Activated naive CD4-positive, alpha-beta T cell treated with anti-CD3 and anti-CD28 coated beads, Interleukin-2, amount 10 ng/mL, durations not matched to agents 7 days and 5 days (primary cell): ENCODE measurements around the gene FCGR2B.

Source experiments
- CTCF ChIA-PET: fragments of 350-600 bp; sonication (Branson Sonifier 250); formaldehyde crosslinking; loops from one replicate; lab custom pipeline; 2021; ENCODE audit warnings: antibody characterized with exemption; lab: Charles Lee
- DNase-seq: peaks from one replicate; pipeline ENCODE4 v3.0.0-alpha.2; 2020
- H3K27ac Mint-ChIP-seq: one replicate; pipeline ENCODE4 v1.8.0; 2021; ENCODE audit warnings: mild to moderate bottlenecking, moderate library complexity, mixed read lengths
- H3K27me3 Mint-ChIP-seq: one replicate; pipeline ENCODE4 v1.8.0; 2021; ENCODE audit warnings: mild to moderate bottlenecking, mixed read lengths
- H3K36me3 Mint-ChIP-seq: one replicate; pipeline ENCODE4 v1.8.0; 2021; ENCODE audit warnings: mixed read lengths
- H3K4me1 Mint-ChIP-seq: one replicate; pipeline ENCODE4 v1.8.0; 2021; ENCODE audit warnings: mixed read lengths
- H3K4me3 Mint-ChIP-seq: one replicate; pipeline ENCODE4 v1.8.0; 2021; ENCODE audit warnings: mild to moderate bottlenecking, moderate library complexity, mixed read lengths
- H3K9me3 Mint-ChIP-seq: one replicate; pipeline ENCODE4 v1.8.0; 2021; ENCODE audit warnings: mixed read lengths

FCGR2B gene

GRCh38 chr1:161706113-161706481 is 43.2 kb downstream of the FCGR2B start:
- no peaks in the 10 kb centered on the region for H3K4me1 Mint-ChIP-seq
- no peak overlapping the region for H3K4me3 Mint-ChIP-seq
- no peaks in the 10 kb centered on the region for H3K36me3 Mint-ChIP-seq
- peaks cover 24% of the 10 kb centered on the region for H3K27me3 Mint-ChIP-seq
- no peak overlapping the region for H3K27ac Mint-ChIP-seq
- no peaks in the 10 kb centered on the region for H3K9me3 Mint-ChIP-seq
- DNase-seq: no peak
- CTCF ChIA-PET: no interaction called here

GRCh38 chr1:161706482-161707347 is 43.8 kb downstream of the FCGR2B start, which contains the start of gene FCRLA:
Gene FCRLA, plus strand, starts transcription at chr1:161707229. Its CDS starts 36 bp downstream, at chr1:161707265.
- Mint-ChIP-seq H3K4me3 (no peak within 1 kb of the TSS), H3K4me1 (peaks cover under 1% of the 10 kb centered on the region), H3K9me3 (no peaks in the 10 kb centered on the region), H3K36me3 (no peaks in the 10 kb centered on the region), H3K27me3 (peaks cover 30% of the 10 kb centered on the region), H3K27ac (no peak within 1 kb of the TSS)
- no peak for DNase-seq
- CTCF ChIA-PET: interaction anchor here (1.6 kb wide), 1 partner anchor 31 kb away, joined by 7 read pairs; no protein-coding TSS in a partner anchor

- CTCF ChIA-PET: interaction anchor here (1.6 kb wide), 1 partner anchor 31 kb away, joined by 7 read pairs; no protein-coding TSS in a partner anchor
- H3K4me1 Mint-ChIP-seq: peaks cover 2% of the 10 kb centered on the region
- no peak overlapping the region for H3K4me3 Mint-ChIP-seq
- peaks cover 31% of the 10 kb centered on the region for H3K27me3 Mint-ChIP-seq
- no peak for DNase-seq
- no peaks in the 10 kb centered on the region for H3K36me3 Mint-ChIP-seq
- H3K9me3 Mint-ChIP-seq: no peaks in the 10 kb centered on the region
- no peak overlapping the region for H3K27ac Mint-ChIP-seq
Measured at GRCh38 chr1:161707503-161707902, 44.6 kb downstream of the FCGR2B start.

- CTCF ChIA-PET: interaction anchor here (1.1 kb wide), 1 partner anchor 17 kb away, joined by 3 read pairs; no protein-coding TSS in a partner anchor
Measured at GRCh38 chr1:161709373-161709772, 46.4 kb downstream of the FCGR2B start.

GRCh38 chr1:161710560-161710959 is 47.6 kb downstream of the FCGR2B start:
- Mint-ChIP-seq H3K36me3 (no peaks in the 10 kb centered on the region), H3K27me3 (peaks cover 41% of the 10 kb centered on the region), H3K9me3 (no peaks in the 10 kb centered on the region), H3K4me1 (peaks cover 2% of the 10 kb centered on the region), H3K27ac (no peak overlapping the region), H3K4me3 (no peak overlapping the region)
- DNase-seq: no peak
- CTCF ChIA-PET: no interaction called here

More at GRCh38 chr1:161709373-161709772, 46.4 kb downstream of the FCGR2B start:
- Mint-ChIP-seq H3K9me3 (no peaks in the 10 kb centered on the region), H3K4me3 (no peak overlapping the region), H3K4me1 (peaks cover 2% of the 10 kb centered on the region), H3K27me3 (peaks cover 35% of the 10 kb centered on the region), H3K27ac (no peak overlapping the region), H3K36me3 (no peaks in the 10 kb centered on the region)
- no peak for DNase-seq

DNA sequence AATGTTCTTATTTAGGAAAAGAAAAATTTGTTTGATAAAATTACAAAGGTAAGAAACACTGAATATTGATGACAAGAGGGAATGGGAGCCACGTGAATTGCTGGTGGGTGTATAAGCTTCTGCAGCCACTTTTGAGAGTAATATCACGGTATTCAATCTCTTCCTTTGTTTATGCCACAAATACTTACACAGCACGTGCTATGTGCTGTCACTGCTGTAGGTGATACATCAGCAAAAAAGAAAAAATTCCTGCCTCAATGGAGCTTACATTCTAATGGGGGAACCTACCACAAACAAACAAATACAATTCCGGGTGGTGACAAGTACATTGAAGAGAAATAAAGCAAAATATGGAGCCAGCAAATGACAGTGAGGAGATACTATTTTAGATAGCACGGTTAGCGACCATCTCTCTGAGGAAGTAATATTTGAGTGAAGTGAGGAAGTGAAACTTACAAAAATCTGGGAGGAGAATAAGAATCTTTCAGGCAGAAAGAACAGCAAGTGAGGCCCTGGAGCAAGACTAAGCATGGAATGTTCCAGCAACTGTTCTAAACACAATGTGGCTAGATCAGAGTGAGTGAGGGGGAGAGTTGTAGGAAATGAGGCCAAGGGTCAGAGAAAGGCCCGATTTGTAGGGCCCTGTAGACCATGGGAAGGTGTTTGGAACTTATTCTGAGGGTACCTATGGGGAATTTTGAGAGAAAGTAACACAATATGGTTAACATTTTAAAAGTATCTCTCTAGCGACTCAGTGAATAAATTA is 55.8 kb downstream of the FCGR2B start:
- Mint-ChIP-seq H3K4me1 (peaks cover 11% of the 10 kb centered on the region), H3K27me3 (peaks cover 53% of the 10 kb centered on the region)
- CTCF ChIA-PET: no interaction called here

GRCh38 chr1:161719325-161719611 is 56.3 kb downstream of the FCGR2B start:
- no peak overlapping the region for H3K27ac Mint-ChIP-seq
- DNase-seq: no peak
- CTCF ChIA-PET: no interaction called here

More for the DNA sequence above, 55.8 kb downstream of the FCGR2B start:
- Mint-ChIP-seq H3K27ac (no peak overlapping the region), H3K36me3 (no peaks in the 10 kb centered on the region), H3K9me3 (no peaks in the 10 kb centered on the region), H3K4me3 (no peak overlapping the region)
- DNase-seq: no peak

GRCh38 chr1:161720422-161720821 is 57.5 kb downstream of the FCGR2B start:
- CTCF ChIA-PET: no interaction called here
- peaks cover 64% of the 10 kb centered on the region for H3K27me3 Mint-ChIP-seq
- DNase-seq: no peak
- no peak overlapping the region for H3K4me3 Mint-ChIP-seq
- H3K4me1 Mint-ChIP-seq: peaks cover 16% of the 10 kb centered on the region
- no peaks in the 10 kb centered on the region for H3K36me3 Mint-ChIP-seq
- no peaks in the 10 kb centered on the region for H3K9me3 Mint-ChIP-seq
- no peak overlapping the region for H3K27ac Mint-ChIP-seq

More at GRCh38 chr1:161719325-161719611, 56.3 kb downstream of the FCGR2B start:
- Mint-ChIP-seq H3K4me1 (peaks cover 11% of the 10 kb centered on the region), H3K9me3 (no peaks in the 10 kb centered on the region), H3K4me3 (no peak overlapping the region), H3K36me3 (no peaks in the 10 kb centered on the region), H3K27me3 (peaks cover 58% of the 10 kb centered on the region)

GRCh38 chr1:161720956-161721737 is 58.2 kb downstream of the FCGR2B start, which contains the start of gene FCRLB:
Gene FCRLB, plus strand, starts transcription at chr1:161721544. Its CDS starts 1,129 bp downstream, at chr1:161722673.
- peaks cover 64% of the 10 kb centered on the region for H3K27me3 Mint-ChIP-seq
- H3K36me3 Mint-ChIP-seq: no peaks in the 10 kb centered on the region
- DNase-seq: no peak
- H3K9me3 Mint-ChIP-seq: no peaks in the 10 kb centered on the region
- no peak within 1 kb of the TSS for H3K4me3 Mint-ChIP-seq
- H3K27ac Mint-ChIP-seq: no peak within 1 kb of the TSS
- CTCF ChIA-PET: no interaction called here
- H3K4me1 Mint-ChIP-seq: peaks cover 23% of the 10 kb centered on the region

- Mint-ChIP-seq H3K4me3 (no peak overlapping the region), H3K36me3 (no peaks in the 10 kb centered on the region), H3K27me3 (peaks cover 68% of the 10 kb centered on the region), H3K9me3 (no peaks in the 10 kb centered on the region), H3K27ac (no peak overlapping the region), H3K4me1 (peaks cover 24% of the 10 kb centered on the region)
- CTCF ChIA-PET: interaction anchor here (1.7 kb wide), 1 partner anchor 20 kb away, joined by 4 read pairs; no protein-coding TSS in a partner anchor
- no peak for DNase-seq
Measured at GRCh38 chr1:161721738-161722343, 58.9 kb downstream of the FCGR2B start.

DNA sequence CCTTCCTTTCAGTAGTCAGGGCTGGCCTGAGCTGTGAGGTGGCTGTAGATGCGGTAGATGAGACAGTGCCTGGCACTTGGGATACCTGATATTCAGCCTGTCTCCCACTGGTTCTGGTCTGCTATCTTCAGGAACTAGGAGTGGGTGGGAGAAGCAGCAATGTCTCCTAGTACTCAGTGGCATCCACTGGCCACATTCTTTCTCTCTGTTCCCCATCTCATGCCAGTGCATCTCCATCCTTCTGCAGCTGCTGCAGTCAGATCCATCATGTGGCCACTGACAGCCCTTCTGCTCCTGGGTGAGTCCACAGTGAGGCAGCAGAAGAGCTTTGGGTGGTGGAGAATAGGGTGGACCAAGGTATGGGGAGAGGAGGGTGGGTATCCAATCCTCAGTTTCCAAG is 59.5 kb downstream of the FCGR2B start:
- Mint-ChIP-seq H3K4me3 (no peak overlapping the region), H3K36me3 (no peaks in the 10 kb centered on the region), H3K9me3 (no peaks in the 10 kb centered on the region), H3K27ac (no peak overlapping the region), H3K27me3 (peaks cover 66% of the 10 kb centered on the region), H3K4me1 (peaks cover 25% of the 10 kb centered on the region)
- DNase-seq: no peak
- CTCF ChIA-PET: interaction anchor here (1.7 kb wide), 1 partner anchor 19 kb away, joined by 4 read pairs; no protein-coding TSS in a partner anchor

DNA sequence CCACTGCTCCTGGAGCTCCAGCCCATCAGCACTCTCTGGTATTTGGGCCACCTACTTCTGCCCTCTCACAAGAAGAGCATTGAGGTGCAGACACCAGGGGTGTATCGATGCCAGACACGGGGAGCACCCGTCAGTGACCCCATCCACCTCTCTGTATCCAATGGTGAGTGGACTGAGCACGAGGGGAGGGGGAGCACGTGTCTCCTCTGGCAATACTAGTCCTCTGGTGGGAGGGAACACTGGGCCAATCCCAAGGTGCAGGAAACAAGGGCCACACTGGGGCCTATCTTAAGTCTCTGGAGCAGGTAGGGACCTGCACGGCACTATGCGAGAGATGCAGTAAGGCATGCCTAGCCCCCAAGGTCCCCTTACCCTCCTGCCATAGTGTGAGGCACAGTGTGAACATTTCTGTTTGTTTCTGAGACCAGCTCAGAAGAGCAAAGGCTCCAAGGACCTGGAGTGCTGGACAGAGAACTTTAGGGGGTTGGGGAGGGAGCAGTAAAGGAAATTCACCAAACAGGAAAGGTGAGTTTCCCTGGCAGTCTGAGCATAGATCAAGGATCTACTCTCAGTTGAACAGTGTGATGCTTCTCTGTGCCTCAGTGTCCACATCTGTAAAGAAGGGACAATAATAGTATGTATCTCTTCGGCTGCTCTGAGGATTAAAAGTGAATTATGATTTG is 60.7 kb downstream of the FCGR2B start:
- H3K27me3 Mint-ChIP-seq: peaks cover 68% of the 10 kb centered on the region
- H3K4me3 Mint-ChIP-seq: no peak overlapping the region
- no peaks in the 10 kb centered on the region for H3K36me3 Mint-ChIP-seq
- no peaks in the 10 kb centered on the region for H3K9me3 Mint-ChIP-seq
- CTCF ChIA-PET: interaction anchor here (1.7 kb wide), 1 partner anchor 18 kb away, joined by 4 read pairs; no protein-coding TSS in a partner anchor
- peaks cover 32% of the 10 kb centered on the region for H3K4me1 Mint-ChIP-seq
- no peak for DNase-seq
- no peak overlapping the region for H3K27ac Mint-ChIP-seq
